Stimulated activated CD8-positive, alpha-beta memory T cell treated with anti-CD3 and anti-CD28 coated beads, Interleukin-4, amount 100 ng/mL, for 4 hours (primary cell): ENCODE results near the gene CAVIN4.

Source experiments
- DNase-seq, 2 donors: peaks; one replicate each; pipeline ENCODE4 v3.0.0-alpha.2; 2020; ENCODE audit warnings: low read depth in 2 of 2, low spot score in 1 of 2

Gene CAVIN4

DNA sequence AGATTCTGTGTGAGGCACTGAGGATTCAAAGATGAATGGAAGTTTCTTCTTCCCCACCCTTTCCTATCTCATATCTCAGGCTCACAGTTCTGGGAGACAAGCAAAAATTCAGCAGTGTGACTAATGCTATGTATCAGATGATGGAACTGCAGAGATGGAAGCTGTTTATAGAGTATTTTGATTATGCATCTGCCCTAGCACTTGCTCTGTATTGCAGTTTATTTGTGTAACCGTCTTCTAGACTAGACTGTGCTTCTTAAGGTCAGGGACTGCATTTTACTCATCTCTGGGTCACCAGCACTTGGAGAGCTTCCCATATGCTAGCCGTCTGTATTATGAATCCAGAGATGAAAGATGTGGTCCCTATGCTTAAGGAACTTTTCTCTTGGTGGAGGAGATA lies 12.6 kb downstream of the CAVIN4 start:
- DNase-seq, result no peak

DNA sequence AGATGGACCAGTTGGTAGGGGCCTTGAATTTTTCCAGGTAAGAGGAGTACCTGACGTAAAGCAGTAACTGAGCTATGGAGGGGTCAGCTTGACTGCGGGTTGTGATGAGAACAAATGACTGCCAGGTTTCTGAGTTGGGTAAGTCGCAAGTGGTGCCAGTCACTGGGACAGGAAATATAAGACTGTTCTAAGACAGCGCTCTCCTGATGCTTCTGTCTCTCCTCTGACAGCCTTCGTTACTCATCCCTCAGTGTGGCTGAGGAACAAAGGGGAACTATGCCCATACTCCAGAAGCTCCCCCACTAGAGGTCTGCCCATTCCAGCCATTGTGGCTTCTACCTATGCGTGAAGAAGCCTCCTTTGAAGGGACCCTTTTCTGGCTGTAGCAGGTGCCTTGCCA lies 13.3 kb downstream of the CAVIN4 start:
- DNase-seq, result no peak

DNA sequence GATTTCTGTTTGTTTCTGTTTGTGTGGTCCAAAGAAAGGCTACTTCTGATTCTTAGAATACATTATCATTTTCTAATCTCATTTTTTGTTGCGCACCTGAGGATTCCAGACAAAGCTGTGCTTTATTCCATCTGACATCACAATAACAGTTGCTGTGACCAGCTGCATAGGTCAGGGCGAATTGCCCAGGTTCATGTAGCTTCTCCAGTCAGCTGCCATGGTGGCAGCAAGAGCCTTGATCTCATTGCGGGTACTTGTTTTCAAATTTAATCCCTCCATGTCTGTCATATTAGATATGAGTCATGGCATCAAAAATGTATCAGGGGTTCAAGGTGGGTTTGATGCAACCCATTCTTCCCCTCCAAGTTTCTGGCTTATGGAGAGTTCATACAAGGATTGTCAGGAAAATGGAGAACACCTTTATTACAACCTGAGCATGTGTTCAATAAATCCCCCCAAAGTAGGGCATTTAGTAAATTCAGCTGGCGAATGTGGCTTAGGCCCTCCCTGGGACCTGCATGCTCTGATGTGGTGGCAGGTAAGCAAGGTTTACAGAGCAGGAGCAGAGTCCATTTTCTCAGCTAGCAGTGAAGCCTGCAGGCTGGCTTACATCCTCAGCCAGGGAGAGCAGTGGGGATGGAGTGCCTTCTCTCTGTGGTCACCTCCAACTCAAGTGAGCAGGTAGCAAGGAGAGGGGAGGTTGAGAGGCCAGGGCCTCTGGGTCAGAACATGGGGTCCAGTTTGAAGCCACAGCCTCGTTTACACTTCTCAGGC lies 13.9 kb downstream of the CAVIN4 start:
- DNase-seq, result no peak

DNA sequence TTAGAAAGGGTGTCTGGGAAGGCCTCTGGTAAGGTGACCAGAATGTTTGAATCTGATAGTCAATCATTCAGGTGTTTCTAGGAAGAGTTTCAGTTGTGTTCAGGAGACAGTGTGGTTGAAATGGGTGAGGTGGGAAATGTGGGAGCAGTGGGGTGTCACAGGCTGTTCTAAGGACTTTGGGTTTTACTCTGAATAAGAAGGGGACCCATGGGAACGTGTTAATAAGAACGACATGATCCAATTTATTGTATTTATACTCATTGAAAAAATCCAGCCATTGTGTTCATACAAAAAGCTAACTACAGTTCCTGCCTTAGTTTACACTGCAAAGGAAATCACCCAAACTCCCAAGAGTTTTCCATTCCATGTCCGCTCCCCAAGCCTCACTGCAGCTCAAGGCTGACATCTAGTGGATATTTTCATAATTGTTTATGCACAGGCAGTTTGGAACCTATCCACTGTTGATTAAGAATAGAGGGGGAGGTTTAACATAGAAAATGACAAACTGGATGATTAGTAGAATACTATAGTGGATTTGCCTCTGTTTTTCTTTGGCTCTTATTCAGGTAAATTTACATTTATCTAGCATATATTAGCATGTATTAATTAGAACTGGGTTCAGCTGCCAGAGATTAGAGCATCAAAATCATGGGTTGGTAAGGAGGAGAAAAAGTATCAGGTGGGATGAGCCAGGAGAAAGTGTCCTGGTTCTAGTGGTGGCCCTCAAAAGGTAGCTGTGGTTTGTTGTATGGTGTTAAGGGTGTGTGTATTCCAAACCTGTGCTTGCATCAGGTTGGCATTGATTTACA lies 17.7 kb downstream of the CAVIN4 start:
- DNase-seq, result no peak

DNA sequence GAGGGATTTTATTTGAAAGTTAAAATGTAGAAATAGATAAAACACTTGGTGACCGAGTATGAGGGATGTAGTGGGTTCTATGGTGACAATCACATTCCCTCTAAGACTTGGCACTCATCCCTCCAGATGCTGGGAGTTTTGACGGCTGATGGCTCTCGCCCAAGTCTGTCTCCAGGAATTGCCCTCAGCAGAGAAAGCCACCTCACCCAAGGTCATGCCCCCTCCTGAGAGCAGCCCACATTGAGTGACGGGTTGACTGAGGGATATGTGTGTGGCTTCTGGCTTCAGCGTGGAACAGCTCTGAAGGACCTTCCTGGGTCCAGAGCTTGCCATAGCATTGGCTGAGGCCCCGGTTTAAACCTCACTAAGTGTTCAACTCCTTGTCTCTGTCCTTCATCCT lies 19.4 kb downstream of the CAVIN4 start:
- no peak for DNase-seq

DNA sequence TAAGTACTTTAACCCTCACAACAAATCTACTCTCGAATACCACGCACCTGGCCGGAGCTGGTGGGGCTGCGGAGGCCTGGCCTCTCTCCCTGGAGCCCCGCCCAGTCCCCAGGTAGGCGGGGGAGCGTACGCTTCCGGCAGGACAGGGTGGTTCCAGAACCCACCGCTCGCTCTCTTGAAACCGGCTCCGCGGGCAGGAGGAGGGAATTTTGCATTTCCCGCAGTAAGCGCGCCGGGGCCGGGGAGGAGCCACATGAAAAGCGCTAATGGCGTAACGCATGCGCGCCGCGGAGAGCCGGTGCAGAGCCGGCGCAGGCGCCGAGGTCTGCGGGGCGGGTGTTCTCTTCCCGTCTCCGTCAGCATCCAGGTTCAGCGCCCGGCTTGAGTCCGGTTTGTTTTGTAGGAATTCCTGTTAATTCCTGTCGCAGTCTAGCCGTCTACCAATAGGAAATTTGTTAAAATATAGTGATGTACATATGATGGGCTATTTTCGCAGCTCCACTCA lies 20.8 kb downstream of the CAVIN4 start:
- peak; percentile 52 to 62 for DNase-seq

DNA sequence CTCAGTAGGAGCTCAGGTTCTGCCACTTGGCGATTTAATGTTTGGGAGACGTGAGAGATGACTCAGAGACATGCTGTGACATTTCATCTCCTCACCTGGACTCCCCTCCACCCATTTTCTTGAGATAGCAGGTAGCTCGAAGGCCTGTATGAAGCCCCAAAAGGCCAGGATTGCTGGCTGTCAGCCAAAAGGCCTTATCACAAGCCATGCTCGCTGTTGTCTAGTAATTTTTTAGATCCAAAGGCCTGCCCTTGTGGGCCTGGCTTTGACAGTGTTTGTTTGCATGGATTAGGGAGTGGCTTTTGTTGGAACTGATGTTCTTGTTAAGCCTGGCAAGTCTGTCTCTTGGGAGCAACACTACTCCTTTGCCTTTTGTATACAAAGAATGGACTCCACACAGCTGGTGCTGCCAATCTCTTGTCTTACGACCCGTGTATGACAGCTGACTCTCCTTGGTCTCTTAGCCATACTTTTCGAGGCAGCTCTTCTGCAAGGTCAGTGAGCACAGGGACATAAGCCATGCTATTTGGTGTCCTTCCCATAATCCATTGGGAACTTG lies 22.7 kb downstream of the CAVIN4 start:
- DNase-seq, result no peak

DNA sequence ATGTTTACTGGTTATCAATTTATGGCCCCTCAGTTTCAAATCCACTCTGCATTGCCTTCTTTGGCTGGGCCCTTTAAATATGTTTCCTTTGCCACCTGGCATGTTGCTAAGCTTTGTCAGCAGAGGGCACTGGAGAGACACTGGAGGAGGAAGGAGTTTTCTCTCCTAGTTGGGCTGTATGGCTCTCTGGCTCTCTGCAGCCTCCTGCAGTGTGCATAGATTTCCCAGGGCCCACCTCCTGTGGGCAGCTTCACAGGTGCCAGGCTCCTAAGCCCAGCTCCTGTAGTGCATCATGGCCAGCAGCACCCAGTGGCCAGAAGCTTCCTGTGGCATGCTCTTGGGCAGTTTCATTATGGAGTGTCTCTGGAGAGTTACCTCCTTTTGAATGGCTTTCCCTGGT lies 23.3 kb downstream of the CAVIN4 start:
- no peak for DNase-seq

DNA sequence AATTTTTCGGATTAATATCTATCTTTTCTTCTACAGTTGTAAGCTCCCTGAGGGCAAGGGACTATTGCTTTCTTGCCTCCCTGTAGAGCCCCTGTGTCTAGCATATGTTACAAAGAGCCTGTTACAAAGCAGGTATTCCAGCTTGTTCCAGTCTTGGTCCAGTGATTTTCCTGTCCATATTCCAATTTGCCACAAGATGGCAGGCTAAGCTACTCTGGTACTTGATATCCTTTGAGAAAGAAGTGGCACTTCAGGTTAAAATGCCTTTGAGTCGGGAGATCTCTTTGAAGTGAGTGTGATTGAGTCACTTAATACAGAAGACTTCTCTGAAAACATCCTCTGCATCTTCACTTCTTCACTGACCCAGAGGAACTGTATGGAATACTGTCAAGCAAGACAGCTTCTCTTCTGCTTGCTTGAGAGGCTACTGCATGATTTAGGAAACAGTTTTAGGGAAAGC lies 24.5 kb downstream of the CAVIN4 start:
- DNase-seq, result no peak

DNA sequence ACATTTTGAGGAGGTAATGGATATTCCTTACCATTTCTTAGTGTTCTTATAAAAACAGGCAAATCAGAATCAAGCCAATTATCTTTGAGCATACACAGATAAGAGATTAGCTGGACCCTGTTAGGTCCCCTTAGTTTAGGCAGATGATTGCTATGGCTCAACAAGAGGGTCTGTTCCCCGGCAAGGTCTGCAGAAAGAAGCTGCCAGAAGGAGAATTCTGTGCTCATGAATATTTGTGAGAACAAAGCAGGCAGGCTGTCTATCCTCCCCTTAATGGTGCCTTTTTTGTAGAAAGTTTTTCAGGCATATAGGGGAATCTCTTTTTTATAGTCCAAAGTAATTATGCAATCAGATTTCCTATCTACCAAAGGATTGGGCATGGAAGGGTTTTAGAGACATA lies 27.5 kb downstream of the CAVIN4 start:
- no peak for DNase-seq

DNA sequence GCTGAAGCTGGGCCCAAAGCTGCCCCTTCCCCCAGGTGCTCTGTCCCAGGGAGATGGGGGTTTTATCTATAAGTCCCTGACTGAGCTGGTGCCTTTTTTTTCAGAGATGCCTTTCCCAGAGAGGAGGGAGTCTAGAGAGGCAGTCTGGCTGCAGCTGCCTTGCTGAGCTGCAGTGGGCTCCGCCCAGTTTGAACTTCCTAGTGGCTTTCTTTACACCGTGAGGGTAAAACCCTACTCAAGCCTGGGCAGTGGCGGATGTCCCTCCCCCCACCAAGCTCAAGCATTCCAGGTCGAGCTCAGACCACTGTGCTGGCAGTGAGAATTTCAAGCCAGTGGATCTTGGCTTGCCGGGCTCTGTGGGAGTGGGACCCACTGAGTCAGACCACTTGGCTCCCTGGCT lies 41.3 kb downstream of the CAVIN4 start:
- DNase-seq, result no peak

DNA sequence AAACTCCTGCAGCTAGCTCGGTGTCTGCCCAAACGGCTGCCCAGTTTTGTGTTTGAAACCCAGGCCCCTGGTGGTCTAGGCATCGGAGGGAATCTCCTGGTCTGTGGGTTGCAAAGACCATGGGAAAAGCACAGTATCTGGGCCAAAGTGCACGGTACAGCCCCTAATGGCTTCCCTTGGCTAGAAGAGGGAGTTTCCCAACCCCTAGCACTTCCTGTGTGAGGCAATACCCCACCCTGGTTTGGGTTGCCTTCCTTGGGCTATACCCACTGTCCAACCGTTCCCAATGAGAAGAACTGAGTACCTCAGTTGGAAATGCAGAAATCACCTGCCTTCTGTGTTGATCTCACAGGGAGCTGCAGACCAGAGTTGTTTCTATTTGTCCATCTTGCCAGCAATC lies 41.8 kb downstream of the CAVIN4 start:
- no peak for DNase-seq

DNA sequence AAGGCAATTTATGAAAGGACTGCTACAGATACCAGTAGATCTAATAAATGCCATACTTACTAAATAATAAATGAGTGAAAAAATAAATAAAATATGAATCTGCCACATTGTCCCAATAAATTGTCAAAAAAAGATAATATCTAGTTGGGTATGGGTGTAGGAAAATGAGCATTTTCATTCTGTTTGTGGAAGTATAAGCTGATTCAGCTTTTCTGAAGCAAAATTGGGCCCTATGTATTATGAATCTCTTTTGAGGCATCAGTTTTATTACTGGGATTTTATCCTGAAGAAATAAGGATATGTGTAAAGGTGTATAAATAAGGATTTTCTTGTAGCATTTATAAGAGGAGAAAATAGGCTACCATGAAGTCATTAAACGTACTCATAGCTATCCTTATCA lies 46.1 kb downstream of the CAVIN4 start:
- no peak for DNase-seq

DNA sequence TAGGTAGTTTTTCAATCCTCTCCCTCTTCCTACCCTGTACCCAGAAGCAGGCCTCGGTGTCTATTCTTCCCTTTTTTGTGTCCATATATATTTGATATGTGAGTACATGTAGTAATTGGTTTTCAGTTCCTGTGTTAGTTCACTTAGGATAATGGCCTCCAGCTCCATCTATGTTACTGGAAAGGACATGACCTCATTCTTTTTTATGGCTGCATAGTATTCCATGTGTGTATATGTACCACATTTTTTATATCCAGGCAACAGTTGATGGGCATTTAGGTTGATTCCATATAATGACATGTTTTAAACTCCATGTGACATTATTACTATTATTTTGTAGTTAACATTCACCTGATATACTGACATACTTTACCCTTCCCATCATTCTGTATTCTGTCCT lies 49.1 kb downstream of the CAVIN4 start:
- DNase-seq, result no peak

DNA sequence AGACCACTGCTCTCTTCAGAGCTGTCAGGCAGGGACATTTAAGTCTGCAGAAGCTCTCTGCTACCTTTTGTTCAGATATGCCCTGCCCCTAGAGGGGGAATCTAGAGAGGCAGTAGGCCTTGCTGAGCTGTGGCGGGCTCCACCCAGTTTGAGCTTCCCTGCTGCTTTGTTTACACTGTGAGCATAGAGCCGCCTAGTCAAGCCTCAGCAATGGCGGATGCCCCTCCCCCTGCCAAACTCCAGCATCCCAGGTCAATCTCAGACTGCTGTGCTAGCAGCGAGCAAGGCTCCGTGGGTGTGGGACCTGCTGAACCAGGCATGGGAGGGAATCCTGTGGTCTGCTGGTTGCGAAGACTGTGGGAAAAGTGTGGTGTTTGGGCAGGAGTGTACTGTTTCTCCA lies 59.9 kb downstream of the CAVIN4 start:
- DNase-seq, result no peak
